ENCODE results near the gene BICC1.

Gene BICC1

DNA sequence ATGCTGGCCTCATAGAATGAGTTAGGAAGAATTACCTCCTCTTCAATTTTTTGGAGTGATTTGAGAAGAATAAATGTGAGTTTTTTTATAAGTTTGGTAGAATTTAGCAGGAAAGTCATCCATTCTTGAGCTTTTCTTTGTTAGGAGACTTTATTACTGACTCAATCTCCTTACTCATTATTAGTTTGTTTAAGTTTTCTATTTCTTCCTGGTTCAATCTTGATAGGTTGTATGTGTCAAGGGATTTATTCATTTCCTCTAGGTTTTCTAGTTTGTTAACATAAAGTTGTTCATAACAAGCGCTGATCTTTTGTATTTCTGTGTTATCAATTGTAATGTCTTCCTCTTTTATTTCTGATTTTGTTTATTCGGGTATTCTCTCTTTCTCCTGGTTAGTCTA lies 47.4 kb downstream of the BICC1 start:
- no peaks in the 10 kb centered on the region for H3K36me3 ChIP-seq (replicated peaks)
- no peaks in the 10 kb centered on the region for H3K27me3 ChIP-seq (ENCODE audit: low read depth)
- no peaks in the 10 kb centered on the region for H3K4me1 ChIP-seq
- peaks cover 2% of the 10 kb centered on the region; the same call in 1 of the 2 replicates for H3K9me3 ChIP-seq
- no peak for DNase-seq (ENCODE audit: low spot score in 2 of 2)
- in situ Hi-C loops (cut with MboI; ENCODE audit: low sequenced_read_pairs), result no loop called here
- no peak overlapping the region for H3K4me3 ChIP-seq

DNA sequence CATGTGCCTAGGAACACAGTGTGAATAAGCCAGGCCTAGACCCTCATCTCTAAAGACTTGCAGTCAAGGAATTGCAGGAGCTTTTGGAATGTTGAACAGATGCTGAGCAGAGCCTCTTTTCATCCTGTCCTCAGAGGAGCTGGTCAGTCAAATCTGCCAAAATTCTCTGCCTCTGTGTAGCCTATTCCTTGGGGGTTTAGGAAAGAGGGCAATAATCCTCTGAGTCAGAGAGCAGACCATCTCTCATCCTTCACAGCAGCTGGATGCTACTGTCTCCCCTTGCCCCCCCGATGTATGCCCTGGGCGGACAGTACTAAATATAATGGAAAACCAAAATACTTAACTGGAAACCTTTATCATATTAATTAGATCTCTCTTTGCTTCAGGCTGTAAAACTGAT lies 52.6 kb downstream of the BICC1 start:
- Histone ChIP-seq H3K36me3 (replicated peaks) (no peaks in the 10 kb centered on the region), H3K4me3 (no peak overlapping the region), H3K9me3 (no peaks in the 10 kb centered on the region), H3K4me1 (no peaks in the 10 kb centered on the region), H3K27me3 (ENCODE audit: low read depth) (no peaks in the 10 kb centered on the region)
- in situ Hi-C loops (cut with MboI; ENCODE audit: low sequenced_read_pairs), result no loop called here
- DNase-seq (ENCODE audit: low spot score in 2 of 2), result no peak

DNA sequence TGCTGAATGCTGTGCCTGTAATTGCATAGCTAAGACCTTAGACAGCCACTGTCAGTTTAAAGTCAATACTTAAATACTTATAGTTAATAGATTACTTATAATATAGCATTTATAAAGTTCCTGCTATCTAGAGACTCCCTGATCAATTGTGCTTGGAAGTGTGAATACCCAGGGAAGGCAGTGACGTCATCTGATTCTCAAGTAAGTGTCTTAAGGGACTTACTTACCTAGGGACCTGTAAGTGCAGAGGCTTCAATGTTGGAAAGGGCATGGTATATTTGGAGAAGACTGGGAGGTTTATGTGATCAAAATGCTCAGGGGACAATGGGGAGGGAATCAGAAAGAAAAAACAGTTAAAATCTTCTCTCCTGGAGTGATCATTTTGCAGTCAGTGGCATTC lies 55.0 kb downstream of the BICC1 start:
- H3K27me3 ChIP-seq (ENCODE audit: low read depth), result no peaks in the 10 kb centered on the region
- no peak for DNase-seq (ENCODE audit: low spot score in 2 of 2)
- no peaks in the 10 kb centered on the region for H3K36me3 ChIP-seq (replicated peaks)
- no peaks in the 10 kb centered on the region for H3K9me3 ChIP-seq
- H3K4me1 ChIP-seq, result no peaks in the 10 kb centered on the region
- in situ Hi-C loops (cut with MboI; ENCODE audit: low sequenced_read_pairs), result no loop called here
- H3K4me3 ChIP-seq, result no peak overlapping the region

DNA sequence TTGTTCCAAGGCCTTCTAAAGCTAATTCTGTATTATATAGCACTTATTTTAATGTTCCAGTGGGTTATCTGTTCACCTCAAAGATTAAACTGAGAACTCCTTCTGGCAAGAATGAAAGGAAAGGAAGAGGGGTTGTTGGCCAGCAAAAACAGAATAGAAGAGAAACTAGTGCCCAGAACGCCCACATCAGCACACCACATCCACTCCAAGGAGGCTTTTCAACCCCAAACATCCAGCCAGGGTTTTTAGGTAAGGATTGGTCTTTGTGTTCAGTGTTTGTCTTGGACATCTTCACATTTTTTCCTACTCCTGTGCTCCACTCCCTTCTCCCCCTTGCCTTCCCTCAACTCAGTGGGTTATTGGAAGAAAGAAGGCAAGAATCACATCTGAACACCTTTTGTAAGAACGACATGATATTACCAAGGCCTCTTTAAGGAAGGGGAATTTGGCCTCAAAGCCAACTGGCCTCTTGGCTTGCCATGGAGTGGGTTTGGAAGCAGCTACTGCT lies 55.8 kb downstream of the BICC1 start:
- no peak for DNase-seq (ENCODE audit: low spot score in 2 of 2)
- H3K9me3 ChIP-seq, result no peaks in the 10 kb centered on the region
- H3K4me1 ChIP-seq, result no peaks in the 10 kb centered on the region
- in situ Hi-C loops (cut with MboI; ENCODE audit: low sequenced_read_pairs), result no loop called here
- no peak overlapping the region for H3K4me3 ChIP-seq
- H3K27me3 ChIP-seq (ENCODE audit: low read depth), result no peaks in the 10 kb centered on the region
- H3K36me3 ChIP-seq (replicated peaks), result no peaks in the 10 kb centered on the region

DNA sequence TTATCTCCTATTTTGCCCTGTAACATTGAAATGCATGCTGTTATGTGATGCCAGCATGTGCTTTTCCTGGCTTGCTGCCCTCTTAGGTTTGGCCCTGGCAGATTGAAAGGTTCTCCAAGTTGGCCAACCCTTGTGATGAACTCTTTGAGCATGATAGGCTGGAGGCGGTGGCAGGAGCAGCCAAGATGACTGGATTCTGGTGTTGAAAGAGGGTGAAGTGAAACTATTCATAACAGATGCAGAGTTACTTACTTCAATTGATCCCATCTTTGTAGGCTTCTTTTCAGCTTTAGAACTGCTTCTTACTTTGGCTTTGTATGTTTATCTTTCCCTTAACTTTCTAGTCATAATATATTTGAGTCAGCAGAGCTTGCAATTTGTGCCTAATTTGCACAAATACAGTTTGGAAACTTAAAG lies 57.6 kb downstream of the BICC1 start:
- in situ Hi-C loops (cut with MboI; ENCODE audit: low sequenced_read_pairs), result no loop called here
- DNase-seq (ENCODE audit: low spot score in 2 of 2), result no peak

DNA sequence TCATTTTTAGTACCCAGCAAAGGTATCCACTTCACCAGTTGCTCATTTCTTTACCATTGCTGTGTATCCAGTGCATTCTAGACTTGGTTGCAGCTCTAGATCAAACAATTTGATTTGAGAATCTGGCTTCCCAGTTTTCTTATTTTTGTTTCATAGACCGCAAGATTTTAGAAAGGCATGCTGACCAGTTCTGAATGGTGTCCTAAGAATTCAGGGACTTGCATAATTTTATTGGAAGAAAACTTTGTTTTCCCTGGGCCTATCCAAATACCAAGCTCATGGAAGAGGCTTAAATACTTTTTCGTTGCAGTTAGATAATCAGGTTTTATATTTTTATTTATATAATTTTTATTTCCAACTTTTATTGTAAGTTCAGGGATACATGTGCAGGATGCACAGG lies 58.3 kb downstream of the BICC1 start:
- DNase-seq (ENCODE audit: low spot score in 2 of 2), result no peak
- Histone ChIP-seq H3K4me3 (no peak overlapping the region), H3K36me3 (replicated peaks) (no peaks in the 10 kb centered on the region), H3K9me3 (no peaks in the 10 kb centered on the region), H3K4me1 (peaks cover 10% of the 10 kb centered on the region), H3K27me3 (ENCODE audit: low read depth) (no peaks in the 10 kb centered on the region)
- in situ Hi-C loops (cut with MboI; ENCODE audit: low sequenced_read_pairs), result no loop called here

More for the DNA sequence above, 57.6 kb downstream of the BICC1 start:
- Histone ChIP-seq H3K4me1 (peaks cover 5% of the 10 kb centered on the region), H3K9me3 (no peaks in the 10 kb centered on the region), H3K36me3 (replicated peaks) (no peaks in the 10 kb centered on the region), H3K27me3 (ENCODE audit: low read depth) (no peaks in the 10 kb centered on the region), H3K4me3 (no peak overlapping the region)

DNA sequence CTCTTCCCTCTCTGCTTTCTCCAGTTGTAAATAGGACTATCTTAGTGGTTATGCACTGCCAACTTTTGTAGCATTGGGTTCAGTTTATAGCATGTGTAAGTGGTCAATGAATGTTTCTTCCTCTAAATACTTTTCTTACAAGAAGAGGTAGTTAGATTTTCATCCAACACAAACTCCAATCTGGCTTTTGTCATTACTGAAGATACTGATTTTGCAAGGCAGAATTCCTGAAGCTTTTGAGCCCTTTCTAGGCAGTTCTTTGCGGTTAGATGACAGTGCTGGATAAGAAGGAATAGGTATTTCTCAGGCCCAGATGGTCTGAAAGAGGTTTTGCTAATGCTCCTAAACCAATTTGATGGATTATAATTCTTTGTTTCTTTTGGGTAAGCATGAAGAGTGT lies 60.5 kb downstream of the BICC1 start:
- in situ Hi-C loops (cut with MboI; ENCODE audit: low sequenced_read_pairs), result no loop called here
- Histone ChIP-seq H3K4me1 (peaks cover 13% of the 10 kb centered on the region), H3K9me3 (no peaks in the 10 kb centered on the region), H3K36me3 (replicated peaks) (no peaks in the 10 kb centered on the region), H3K27me3 (ENCODE audit: low read depth) (no peaks in the 10 kb centered on the region), H3K4me3 (no peak overlapping the region)
- no peak for DNase-seq (ENCODE audit: low spot score in 2 of 2)

DNA sequence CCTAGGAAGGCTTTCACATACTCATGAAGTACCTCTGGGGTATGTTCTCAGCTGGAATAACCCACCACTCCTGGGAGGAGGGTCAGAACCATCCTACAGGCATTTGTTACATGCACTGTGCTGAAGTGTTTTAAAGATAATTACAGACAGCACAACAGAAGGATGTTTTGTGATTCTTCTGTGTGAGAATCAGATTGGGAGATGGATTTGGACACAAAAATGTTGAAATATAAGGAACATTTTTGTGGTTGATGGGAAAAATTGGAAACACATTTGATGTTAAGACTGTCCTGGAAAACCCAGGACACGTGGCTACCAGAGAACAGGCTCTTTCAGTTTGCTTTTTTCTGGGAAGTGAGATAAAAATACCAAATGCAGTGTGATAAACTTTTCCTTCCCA lies 61.4 kb downstream of the BICC1 start:
- Histone ChIP-seq H3K36me3 (replicated peaks) (no peaks in the 10 kb centered on the region), H3K27me3 (ENCODE audit: low read depth) (no peaks in the 10 kb centered on the region), H3K4me1 (peaks cover 13% of the 10 kb centered on the region), H3K4me3 (no peak overlapping the region), H3K9me3 (no peaks in the 10 kb centered on the region)
- in situ Hi-C loops (cut with MboI; ENCODE audit: low sequenced_read_pairs), result no loop called here
- DNase-seq (ENCODE audit: low spot score in 2 of 2), result no peak

DNA sequence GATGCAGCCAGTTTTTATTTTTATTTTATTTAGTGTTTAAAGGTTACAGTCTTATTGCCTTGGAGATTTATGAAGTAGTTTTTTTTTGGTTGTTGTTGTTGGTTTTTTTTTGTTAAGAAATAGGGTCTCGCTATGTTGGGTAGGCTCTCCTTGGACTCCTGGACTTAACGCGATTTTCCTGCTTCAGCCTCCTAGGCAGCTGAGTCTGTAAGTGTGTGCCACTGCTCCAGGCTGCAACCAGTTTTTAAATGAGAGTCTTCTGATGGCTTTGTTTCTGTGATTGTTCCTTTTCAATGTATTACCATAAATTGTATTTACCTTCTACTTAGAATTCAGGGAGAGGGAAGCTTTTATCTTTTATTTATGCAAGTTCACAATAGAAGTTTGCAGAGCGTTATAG lies 62.8 kb downstream of the BICC1 start:
- peak; percentile 45 to 69 for DNase-seq (ENCODE audit: low spot score in 2 of 2)
- Histone ChIP-seq H3K27me3 (ENCODE audit: low read depth) (no peaks in the 10 kb centered on the region), H3K36me3 (replicated peaks) (no peaks in the 10 kb centered on the region), H3K4me3 (no peak overlapping the region), H3K9me3 (no peaks in the 10 kb centered on the region), H3K4me1 (peaks cover 13% of the 10 kb centered on the region)
- in situ Hi-C loops (cut with MboI; ENCODE audit: low sequenced_read_pairs), result no loop called here

DNA sequence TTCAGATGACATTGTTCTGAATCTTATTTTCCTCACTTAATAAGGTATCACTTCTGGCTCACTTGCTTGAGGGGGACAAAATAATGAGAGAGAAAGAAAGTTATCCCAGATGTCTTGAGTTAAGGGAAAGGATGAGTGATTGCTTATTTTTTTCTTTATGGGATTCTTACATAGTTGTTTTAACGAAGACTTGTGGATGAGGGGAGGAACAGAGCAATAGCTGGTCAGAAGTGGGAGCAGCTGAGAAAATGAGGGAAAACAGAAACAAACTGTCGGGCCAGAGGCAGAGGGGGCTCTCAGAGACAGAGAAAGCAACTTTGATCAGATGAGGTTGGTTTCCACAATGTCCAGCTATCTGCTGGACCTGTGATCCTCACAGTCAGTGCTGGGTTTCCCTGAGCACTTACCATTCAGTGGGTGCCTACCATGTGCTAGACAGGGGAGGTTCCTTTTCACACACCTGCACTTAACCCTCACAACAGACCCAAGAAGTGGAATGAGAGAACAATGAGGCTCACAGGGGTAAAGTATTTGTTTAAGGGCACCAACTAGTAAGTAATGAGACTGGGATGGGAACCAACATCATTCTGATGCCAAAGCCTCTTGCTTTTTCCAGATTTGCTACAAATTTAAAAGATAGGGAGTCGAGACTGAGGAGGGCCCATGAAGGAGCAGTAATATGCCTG lies 64.2 kb downstream of the BICC1 start:
- H3K9me3 ChIP-seq, result no peaks in the 10 kb centered on the region
- no peaks in the 10 kb centered on the region for H3K27me3 ChIP-seq (ENCODE audit: low read depth)
- no peak overlapping the region for H3K4me3 ChIP-seq
- DNase-seq (ENCODE audit: low spot score in 2 of 2), result no peak
- H3K36me3 ChIP-seq (replicated peaks), result no peaks in the 10 kb centered on the region
- in situ Hi-C loops (cut with MboI; ENCODE audit: low sequenced_read_pairs), result no loop called here
- peaks cover 13% of the 10 kb centered on the region for H3K4me1 ChIP-seq

DNA sequence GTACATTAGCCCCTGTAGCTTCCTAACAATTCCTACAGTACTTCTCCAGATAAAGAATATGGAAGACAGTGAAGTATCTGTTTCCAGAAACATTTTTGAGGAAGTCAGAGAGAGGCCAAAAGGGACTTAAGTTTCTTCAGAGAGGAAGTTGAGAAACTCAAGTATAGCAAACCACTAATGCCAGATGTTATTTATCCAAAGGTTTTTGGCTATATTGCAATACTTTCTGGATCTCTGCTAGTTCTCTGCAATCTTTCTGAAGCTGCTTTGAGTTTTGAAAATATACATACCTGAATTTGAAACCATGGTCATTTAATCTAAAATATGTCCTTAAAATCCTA lies 64.7 kb downstream of the BICC1 start:
- no peak for DNase-seq (ENCODE audit: low spot score in 2 of 2)
- H3K4me1 ChIP-seq, result peaks cover 13% of the 10 kb centered on the region
- no peaks in the 10 kb centered on the region for H3K27me3 ChIP-seq (ENCODE audit: low read depth)
- H3K9me3 ChIP-seq, result no peaks in the 10 kb centered on the region; the same call in 1 of the 2 replicates
- H3K4me3 ChIP-seq, result no peak overlapping the region
- in situ Hi-C loops (cut with MboI; ENCODE audit: low sequenced_read_pairs), result no loop called here
- H3K36me3 ChIP-seq (replicated peaks), result no peaks in the 10 kb centered on the region

DNA sequence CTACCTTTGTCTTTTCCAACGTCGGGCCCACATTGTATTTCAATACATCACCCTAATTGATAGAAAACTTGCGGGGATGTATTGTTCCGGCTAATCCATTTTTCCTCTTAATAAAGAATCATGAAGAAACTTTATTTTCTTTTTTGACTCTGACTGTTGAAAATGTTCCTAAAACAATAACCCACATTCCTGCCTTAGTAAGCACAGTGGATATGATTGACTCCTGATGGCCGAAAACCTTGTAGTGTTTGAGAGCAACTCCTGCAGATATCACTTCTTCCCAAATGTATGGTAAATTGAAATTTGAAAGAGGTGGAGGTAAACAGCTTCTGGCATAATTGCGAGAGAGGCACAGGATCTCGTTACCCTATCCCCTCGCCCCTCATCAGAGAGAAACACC lies 65.7 kb downstream of the BICC1 start:
- in situ Hi-C loops (cut with MboI; ENCODE audit: low sequenced_read_pairs), result no loop called here
- H3K27me3 ChIP-seq (ENCODE audit: low read depth), result no peaks in the 10 kb centered on the region
- H3K36me3 ChIP-seq (replicated peaks), result no peaks in the 10 kb centered on the region
- H3K4me3 ChIP-seq, result no peak overlapping the region
- no peak for DNase-seq (ENCODE audit: low spot score in 2 of 2)
- H3K9me3 ChIP-seq, result peaks cover 4% of the 10 kb centered on the region; the same call in 1 of the 2 replicates
- H3K4me1 ChIP-seq, result peaks cover 13% of the 10 kb centered on the region

DNA sequence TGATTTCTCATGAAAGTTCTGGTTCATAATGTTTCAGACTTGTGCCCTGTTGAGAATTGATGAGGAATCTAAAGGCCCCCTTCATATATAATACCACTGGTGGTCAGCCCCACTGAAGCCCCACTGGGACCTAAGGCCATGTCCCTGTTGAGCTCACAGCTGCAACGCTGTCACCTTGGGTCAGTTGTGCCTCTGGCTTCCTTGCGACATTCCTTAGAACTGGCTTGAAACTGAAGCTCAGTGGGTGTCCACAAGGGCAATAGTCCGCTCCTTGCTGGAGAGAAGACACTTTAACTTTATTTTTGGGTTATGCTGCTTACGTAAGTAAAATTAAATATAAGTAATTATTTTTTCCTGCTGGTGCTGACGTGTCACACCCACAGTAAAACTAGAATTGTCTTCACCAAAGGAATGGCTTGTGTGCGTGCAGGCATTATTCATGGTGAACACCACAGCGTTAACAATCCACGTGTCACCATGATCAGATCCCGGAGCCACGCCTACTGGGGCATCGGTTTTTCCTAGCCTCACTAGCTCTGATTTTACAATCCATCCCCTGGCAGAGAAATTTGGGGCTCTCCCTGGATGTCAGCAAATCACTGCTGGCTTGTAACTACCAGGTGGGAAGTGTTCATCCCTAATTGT lies 66.5 kb downstream of the BICC1 start:
- in situ Hi-C loops (cut with MboI; ENCODE audit: low sequenced_read_pairs), result no loop called here

DNA sequence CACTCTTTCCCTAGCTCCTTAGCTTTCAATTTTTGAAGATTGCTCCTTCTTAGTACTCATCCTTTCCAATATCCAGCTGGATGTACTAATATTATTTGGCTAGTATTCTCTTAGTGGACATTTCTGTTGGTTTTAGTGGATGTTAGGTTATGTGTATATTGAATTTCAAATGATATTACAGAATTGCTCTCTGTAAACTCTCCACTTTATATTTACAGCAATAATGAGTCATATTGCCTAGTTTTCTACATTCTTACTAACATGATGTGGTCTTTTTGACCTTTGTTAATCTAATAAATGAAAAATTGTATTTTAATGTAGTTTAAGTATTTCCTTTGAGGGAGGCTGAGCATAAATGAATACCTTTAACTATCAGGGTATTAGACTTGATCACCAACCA lies 69.4 kb downstream of the BICC1 start:
- H3K4me1 ChIP-seq, result no peaks in the 10 kb centered on the region
- H3K9me3 ChIP-seq, result peaks cover 4% of the 10 kb centered on the region; the same call in 1 of the 2 replicates
- H3K27me3 ChIP-seq (ENCODE audit: low read depth), result no peaks in the 10 kb centered on the region
- no peak for DNase-seq (ENCODE audit: low spot score in 2 of 2)
- H3K4me3 ChIP-seq, result no peak overlapping the region
- in situ Hi-C loops (cut with MboI; ENCODE audit: low sequenced_read_pairs), result no loop called here
- H3K36me3 ChIP-seq (replicated peaks), result no peaks in the 10 kb centered on the region

More for the DNA sequence above, 66.5 kb downstream of the BICC1 start:
- Histone ChIP-seq H3K36me3 (replicated peaks) (no peaks in the 10 kb centered on the region), H3K9me3 (peaks cover 4% of the 10 kb centered on the region; the same call in 1 of the 2 replicates), H3K27me3 (ENCODE audit: low read depth) (no peaks in the 10 kb centered on the region), H3K4me3 (no peak overlapping the region), H3K4me1 (peaks cover 13% of the 10 kb centered on the region)
- DNase-seq (ENCODE audit: low spot score in 2 of 2), result no peak

Measured in HAP-1 (cell line).